Thyroid gland (tissue), 4 donors: Measurements from ENCODE around the gene SP100. TPM values are rescaled to one million over a fixed set of nuclear protein-coding genes. Genes with fewer than 3 reads are reported as not detected.
"Not testable (repeated sequence)": the region's sequence is repeated elsewhere in the genome, so short reads cannot be mapped to it uniquely, and the experiment has no call there.

ENCODE experiments used
- DNase-seq, 2 donors: peaks; one replicate each; pipeline ENCODE4 v3.0.0-alpha.2; 2019
- H3K27ac ChIP-seq, 3 donors: fragments of 200-600 bp; sonication (generic); 1 replicate in 2 of 3; 2 replicates in 1 of 3; pipeline ENCODE4 v1.5.1; 2016 to 2019; ENCODE audit warnings: mild to moderate bottlenecking in 1 of 3, moderate library complexity in 1 of 3
- H3K27me3 ChIP-seq: fragments of 200-600 bp; sonication (generic); one replicate; pipeline ENCODE4 v1.5.1; 2019
- H3K36me3 ChIP-seq, 2 donors: fragments of 200-600 bp; sonication (generic); one replicate each; pipeline ENCODE4 v1.5.1; 2016 to 2019
- H3K4me1 ChIP-seq, 2 donors: fragments of 200-600 bp; sonication (generic); one replicate each; pipeline ENCODE4 v1.5.1; 2017 to 2019
- H3K4me3 ChIP-seq, 3 donors: fragments of 200-600 bp; sonication (generic); replicated peaks in 1 of 3; 1 replicate in 2 of 3; 2 replicates in 1 of 3; pipeline ENCODE4 v1.5.1; 2016; ENCODE audit warnings: mild to moderate bottlenecking in 1 of 3
- H3K9me3 ChIP-seq: fragments of 200-600 bp; sonication (generic); one replicate; pipeline ENCODE4 v1.5.1; 2017
- CTCF ChIP-seq, 6 experiments: fragments of 200-600 bp in 3 of 6; fragments of 450-650 bp in 3 of 6; sonication (generic) in 3 of 6; IDR thresholded peaks; one replicate each; pipeline ENCODE4 v1.5.1; 2016 to 2019; ENCODE audit warnings: antibody characterized with exemption in 6 of 6, mild to moderate bottlenecking in 2 of 6, inconsistent platforms in 1 of 6, moderate library complexity in 1 of 6
- POLR2A ChIP-seq, 2 donors: fragments of 450-650 bp; IDR thresholded peaks; one replicate each; pipeline ENCODE4 v1.6.1; 2017; ENCODE audit warnings: antibody characterized with exemption in 2 of 2, mild to moderate bottlenecking in 2 of 2, moderate library complexity in 1 of 2
- WGBS, 2 donors: methylation state at CpG; one replicate each; pipeline ENCODE4 v1.1.5; 2017; 5-methylcytosine and 5-hydroxymethylcytosine counted together
- intact Hi-C: fragments of 100-400 bp; cut with DNase I; formaldehyde crosslinking; loops from one replicate; pipeline ENCODE4 v1.15.1; 2023
- total RNA-seq, 4 donors: library from RNA; depleted of rRNA; stranded (reverse); fragments of >200 nt; gene quantifications; one replicate each; pipeline ENCODE4 v1.2.3, GENCODE V29; 2016

Gene SP100
- total RNA-seq, 4 donors from 2014 or later: 84.0 to 151 (median 98.0) TPM

GRCh38 chr2:230430957-230431910 is 15.2 kb downstream of the SP100 start:
- intact Hi-C loops: no loop called here
- Histone ChIP-seq H3K4me3 (no peak overlapping the region), H3K27ac (no peak overlapping the region), H3K9me3 (no peaks in the 10 kb centered on the region), H3K36me3 (no peaks in the 10 kb centered on the region), H3K27me3 (no peaks in the 10 kb centered on the region), H3K4me1 (peaks cover 0 to 8% of the 10 kb centered on the region in 2 donors)
- DNase-seq: no peak
- TF ChIP-seq POLR2A (IDR thresholded peaks at IDR 0.05) (no peak), CTCF (IDR thresholded peaks at IDR 0.05) (no peak)
- 83 to 100% methylated on average over 1 of the region's 1 CpG for WGBS, 2 donors

DNA sequence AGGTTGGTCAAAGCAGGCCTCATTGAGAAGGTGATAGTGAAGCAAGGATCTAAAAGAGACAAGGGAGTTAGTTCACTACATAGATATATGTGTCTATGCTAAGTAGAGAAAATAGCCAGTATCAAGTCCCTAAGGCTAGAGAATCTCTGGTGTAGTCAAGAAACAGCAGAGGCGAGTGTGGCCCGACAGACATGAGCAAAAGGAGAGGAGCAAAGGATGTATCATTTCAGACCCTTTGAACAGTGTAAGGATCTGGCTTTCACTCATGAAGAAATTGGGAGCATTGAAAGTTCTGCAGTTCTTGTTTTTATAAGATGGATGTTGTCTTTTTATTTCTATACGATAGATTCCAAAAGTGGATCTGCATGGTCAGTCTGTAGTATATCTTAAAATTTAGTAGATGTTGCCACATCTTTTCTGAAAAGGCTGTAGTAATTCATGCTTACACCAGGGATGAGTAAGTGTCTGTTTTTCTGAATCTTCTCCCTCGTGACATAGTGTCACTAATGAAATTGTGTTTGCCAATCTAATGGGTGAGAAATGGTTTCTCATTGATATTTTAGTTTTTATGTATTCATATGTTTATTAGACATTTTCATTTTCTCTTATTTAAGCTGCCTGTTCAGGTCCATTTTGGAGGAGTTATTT is 18.8 kb downstream of the SP100 start:
- TF ChIP-seq POLR2A (IDR thresholded peaks at IDR 0.05) (no peak), CTCF (IDR thresholded peaks at IDR 0.05) (no peak)
- no peaks in the 10 kb centered on the region for H3K36me3 ChIP-seq
- peaks cover 0 to 7% of the 10 kb centered on the region in 2 donors for H3K4me1 ChIP-seq
- WGBS, 2 donors: 76% methylated on average over 4 of the region's 4 CpGs
- no peak for DNase-seq
- H3K4me3 ChIP-seq: no peak overlapping the region
- no peak overlapping the region for H3K27ac ChIP-seq
- H3K9me3 ChIP-seq: no peaks in the 10 kb centered on the region
- intact Hi-C loops: no loop called here
- H3K27me3 ChIP-seq: no peaks in the 10 kb centered on the region

DNA sequence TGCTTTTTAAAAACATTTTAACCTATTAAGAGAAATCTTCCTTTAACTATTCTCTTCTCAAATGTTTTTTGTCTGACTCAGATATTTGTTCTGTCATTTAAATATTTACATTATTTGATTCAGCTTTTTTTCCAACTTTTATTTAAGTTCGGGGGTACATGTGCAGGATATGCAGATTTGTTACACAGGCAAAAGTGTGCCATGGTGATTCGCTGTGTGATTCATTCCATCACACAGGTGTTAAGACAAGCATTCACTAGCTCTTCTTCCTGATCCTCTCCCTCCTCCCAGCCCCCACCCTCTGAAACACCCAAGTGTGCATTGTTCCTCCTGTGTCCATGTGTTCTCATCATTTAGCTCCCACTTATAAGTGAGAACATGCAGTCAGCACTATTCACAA is 19.4 kb downstream of the SP100 start:
- TF ChIP-seq POLR2A (IDR thresholded peaks at IDR 0.05) (no peak), CTCF (IDR thresholded peaks at IDR 0.05) (no peak)
- WGBS, 2 donors: 97 to 98% methylated on average over 2 of the region's 2 CpGs
- intact Hi-C loops: no loop called here

DNA sequence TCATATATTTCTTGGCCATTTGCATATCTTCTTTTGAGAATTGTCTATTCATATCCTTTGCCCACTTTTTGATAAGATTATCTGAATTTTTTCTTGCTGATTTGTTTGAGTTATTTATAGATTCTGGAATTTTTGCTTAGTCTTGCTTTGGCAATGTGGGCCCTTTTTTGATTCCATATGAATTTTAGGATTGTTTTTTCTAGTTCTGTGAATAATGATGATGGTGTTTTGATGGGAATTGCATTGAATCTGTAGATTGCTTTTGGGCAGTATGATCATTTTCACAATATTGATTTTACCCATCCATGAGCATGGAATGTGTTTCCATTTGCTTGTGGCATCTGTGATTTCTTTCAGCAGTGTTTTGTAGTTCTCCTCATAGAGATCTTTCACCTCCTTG is 23.1 kb downstream of the SP100 start:
- H3K36me3 ChIP-seq, H3K27ac ChIP-seq, DNase-seq, H3K4me3 ChIP-seq, H3K27me3 ChIP-seq, intact Hi-C loops, H3K9me3 ChIP-seq, H3K4me1 ChIP-seq: not testable (repeated sequence)

More for the DNA sequence above, 19.4 kb downstream of the SP100 start:
- H3K27me3 ChIP-seq: no peaks in the 10 kb centered on the region
- H3K36me3 ChIP-seq: no peaks in the 10 kb centered on the region
- peaks cover 0 to 7% of the 10 kb centered on the region in 2 donors for H3K4me1 ChIP-seq
- H3K4me3 ChIP-seq: no peak overlapping the region
- no peaks in the 10 kb centered on the region for H3K9me3 ChIP-seq
- DNase-seq: no peak
- no peak overlapping the region for H3K27ac ChIP-seq

- WGBS, 2 donors: 60 to 71% methylated on average over 2 of the region's 2 CpGs
- no peaks in the 10 kb centered on the region for H3K9me3 ChIP-seq
- H3K36me3 ChIP-seq: peaks cover 3 to 13% of the 10 kb centered on the region in 2 donors
- DNase-seq: no peak
- TF ChIP-seq POLR2A (IDR thresholded peaks at IDR 0.05) (no peak), CTCF (IDR thresholded peaks at IDR 0.05) (no peak)
- no peak overlapping the region for H3K4me3 ChIP-seq
- no peaks in the 10 kb centered on the region for H3K27me3 ChIP-seq
- no peak overlapping the region for H3K27ac ChIP-seq
- no peaks in the 10 kb centered on the region for H3K4me1 ChIP-seq
- intact Hi-C loops: no loop called here
Observed at GRCh38 chr2:230439590-230439989, 23.6 kb downstream of the SP100 start.
